Activated CD4-positive, alpha-beta T cell treated with anti-CD3 and anti-CD28 coated beads for 1 hour (primary cell): ENCODE measurements around the gene CCR7.

Experiments used
- DNase-seq: peaks from one replicate; pipeline ENCODE4 v3.0.0-alpha.2; 2020

CCR7 gene

GRCh38 chr17:40533896-40534295 is 31.4 kb downstream of the CCR7 start:
- no peak for DNase-seq

- no peak for DNase-seq
Observed at GRCh38 chr17:40532520-40533253, 32.6 kb downstream of the CCR7 start.

- no peak for DNase-seq
Observed at GRCh38 chr17:40531051-40531991, 34.0 kb downstream of the CCR7 start.

GRCh38 chr17:40530531-40530994 is 34.7 kb downstream of the CCR7 start:
- no peak for DNase-seq

GRCh38 chr17:40529991-40530390 is 35.3 kb downstream of the CCR7 start:
- no peak for DNase-seq

- no peak for DNase-seq
Observed at GRCh38 chr17:40528692-40529417, 36.4 kb downstream of the CCR7 start.

- DNase-seq = no peak
Observed at GRCh38 chr17:40526668-40527067, 38.6 kb downstream of the CCR7 start.

- DNase-seq = no peak
Observed at GRCh38 chr17:40525294-40525693, 40.0 kb downstream of the CCR7 start.

- DNase-seq = no peak
Observed at GRCh38 chr17:40524243-40524965, 40.9 kb downstream of the CCR7 start.

GRCh38 chr17:40522961-40523310 is 42.3 kb downstream of the CCR7 start:
- DNase-seq = no peak

- no peak for DNase-seq
Observed at GRCh38 chr17:40522250-40522960, 42.9 kb downstream of the CCR7 start.

GRCh38 chr17:40520991-40521453 is 44.2 kb downstream of the CCR7 start:
- DNase-seq = no peak

GRCh38 chr17:40519089-40519775 is 46.0 kb downstream of the CCR7 start:
- DNase-seq = no peak

GRCh38 chr17:40518401-40519088 is 46.7 kb downstream of the CCR7 start:
- no peak for DNase-seq

GRCh38 chr17:40517981-40518380 is 47.3 kb downstream of the CCR7 start:
- DNase-seq = no peak

- DNase-seq = no peak
Observed at GRCh38 chr17:40517286-40517662, 48.0 kb downstream of the CCR7 start.

- DNase-seq = peak; percentile 45
Observed at GRCh38 chr17:40516581-40517285, 48.5 kb downstream of the CCR7 start.

- DNase-seq = no peak
Observed at GRCh38 chr17:40515491-40516041, 49.7 kb downstream of the CCR7 start.

- DNase-seq = no peak
Observed at GRCh38 chr17:40515011-40515410, 50.3 kb downstream of the CCR7 start.
